ENCODE measurements around the gene CAMK1D.
"Not testable (repeated sequence)": the region's sequence is repeated elsewhere in the genome, so short reads cannot be mapped to it uniquely, and the experiment has no call there.

Gene CAMK1D

DNA sequence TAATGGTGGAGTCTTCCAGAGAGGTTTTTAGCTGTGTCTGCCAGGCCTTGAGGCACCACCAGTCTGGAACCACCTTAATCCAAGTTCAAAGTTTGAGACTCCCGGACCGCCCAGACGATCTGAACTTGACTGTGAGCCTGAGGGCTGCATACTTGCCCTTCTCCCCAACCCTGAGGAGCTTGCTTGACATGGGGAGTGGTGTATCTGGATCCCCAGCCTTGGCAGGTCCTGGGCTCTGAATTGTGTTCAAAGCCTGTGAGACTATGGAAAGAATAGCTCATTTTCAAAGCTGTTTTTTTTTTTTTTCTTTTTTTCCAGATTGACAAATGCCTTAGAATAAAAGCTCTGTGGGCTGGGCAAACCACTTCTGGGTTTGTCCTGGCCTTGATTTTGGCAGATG lies 22.3 kb upstream of the CAMK1D start:
- Histone ChIP-seq H3K4me2 (ENCODE audit: low read length) (no peak overlapping the region), H3K4me1 (ENCODE audit: control insufficient read depth, low read depth, low read length) (no peaks in the 10 kb centered on the region), H3K79me1 (ENCODE audit: low read length) (no peaks in the 10 kb centered on the region), H3K23ac (ENCODE audit: low read length) (no peak overlapping the region), H3K56ac (ENCODE audit: low read length) (no peak overlapping the region), H4K8ac (ENCODE audit: low read depth, low read length) (no peak overlapping the region), H2BK5ac (ENCODE audit: low read length) (no peak overlapping the region), H3K4me3 (ENCODE audit: low read length) (no peak overlapping the region), H3K27ac (ENCODE audit: low read depth, low read length) (no peak overlapping the region), H2BK120ac (ENCODE audit: low read depth, low read length) (no peak overlapping the region), H2BK15ac (replicated peaks; ENCODE audit: low read depth) (no peak overlapping the region), H3K18ac (ENCODE audit: low read length) (no peak overlapping the region), H2AK5ac (ENCODE audit: low read length) (no peak overlapping the region), H4K5ac (ENCODE audit: low read length) (no peak overlapping the region), H3K4ac (ENCODE audit: low read depth, low read length) (no peak overlapping the region), H3K27me3 (ENCODE audit: insufficient read depth, low read length, poor library complexity) (no peaks in the 10 kb centered on the region), H3K9ac (ENCODE audit: low read length) (no peak overlapping the region), H3K36me3 (ENCODE audit: control insufficient read depth, insufficient read depth, low read length) (no peaks in the 10 kb centered on the region), H3K79me2 (ENCODE audit: control insufficient read depth, insufficient read depth, low read length) (no peaks in the 10 kb centered on the region)
- no peak for DNase-seq
- no CpG with 5 or more reads among the region's 3 CpGs for WGBS (ENCODE audit: extremely low coverage, insufficient coverage, low lambda C conversion rate)

DNA sequence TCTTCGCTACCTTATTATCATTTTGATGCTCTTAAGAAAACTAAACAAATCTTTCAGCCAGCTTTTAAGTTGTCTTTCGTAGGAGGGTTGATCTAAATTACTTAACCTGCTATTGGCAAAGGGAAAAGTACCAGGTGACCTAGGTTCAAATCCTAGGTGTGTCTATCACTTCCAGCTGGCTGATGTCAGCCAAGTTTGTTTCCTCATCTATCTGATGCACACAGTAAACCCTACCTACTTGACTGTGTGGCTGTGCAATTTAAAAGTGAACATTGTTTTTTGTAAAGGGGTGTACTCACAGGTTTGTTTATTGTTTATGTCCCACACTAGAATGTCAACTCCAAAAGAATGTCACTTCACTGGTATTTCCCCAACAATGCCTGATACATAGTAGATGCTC lies 21.9 kb upstream of the CAMK1D start:
- Histone ChIP-seq H3K27me3 (ENCODE audit: insufficient read depth, low read length, poor library complexity) (no peaks in the 10 kb centered on the region), H3K4me2 (ENCODE audit: low read length) (no peak overlapping the region), H3K9ac (ENCODE audit: low read length) (no peak overlapping the region), H3K79me2 (ENCODE audit: control insufficient read depth, insufficient read depth, low read length) (no peaks in the 10 kb centered on the region), H3K56ac (ENCODE audit: low read length) (no peak overlapping the region), H3K79me1 (ENCODE audit: low read length) (no peaks in the 10 kb centered on the region), H2BK15ac (replicated peaks; ENCODE audit: low read depth) (no peak overlapping the region), H3K4ac (ENCODE audit: low read depth, low read length) (no peak overlapping the region), H3K4me1 (ENCODE audit: control insufficient read depth, low read depth, low read length) (no peaks in the 10 kb centered on the region), H3K4me3 (ENCODE audit: low read length) (no peak overlapping the region), H2BK120ac (ENCODE audit: low read depth, low read length) (no peak overlapping the region), H2BK5ac (ENCODE audit: low read length) (no peak overlapping the region), H3K18ac (ENCODE audit: low read length) (no peak overlapping the region), H3K27ac (ENCODE audit: low read depth, low read length) (no peak overlapping the region), H2AK5ac (ENCODE audit: low read length) (no peak overlapping the region), H3K36me3 (ENCODE audit: control insufficient read depth, insufficient read depth, low read length) (no peaks in the 10 kb centered on the region), H4K5ac (ENCODE audit: low read length) (no peak overlapping the region), H4K8ac (ENCODE audit: low read depth, low read length) (no peak overlapping the region), H3K23ac (ENCODE audit: low read length) (no peak overlapping the region)
- no CpG with 5 or more reads among the region's 2 CpGs for WGBS (ENCODE audit: extremely low coverage, insufficient coverage, low lambda C conversion rate)
- no peak for DNase-seq

DNA sequence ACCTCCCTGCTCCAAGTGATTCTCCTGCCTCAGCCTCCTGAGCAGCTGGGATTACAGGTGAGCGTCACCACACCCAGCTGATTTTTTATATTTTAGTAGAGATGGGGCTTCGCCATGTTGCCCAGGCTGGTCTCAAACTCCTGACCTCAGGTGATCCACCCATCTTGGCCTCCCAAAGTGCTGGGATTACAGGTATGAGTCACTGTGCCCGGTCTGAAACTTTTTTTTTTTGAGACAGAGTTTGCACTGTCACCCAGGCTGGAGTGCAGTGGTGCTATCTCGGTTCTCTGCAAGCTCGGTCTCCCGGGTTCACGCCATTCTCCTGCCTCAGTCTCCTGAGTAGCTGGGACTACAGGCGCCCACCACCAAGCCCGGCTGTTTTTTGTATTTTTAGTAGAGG lies 21.0 kb upstream of the CAMK1D start:
- not testable (repeated sequence) for H3K79me1 ChIP-seq (ENCODE audit: low read length); H3K4me1 ChIP-seq (ENCODE audit: control insufficient read depth, low read depth, low read length); H2BK15ac ChIP-seq (replicated peaks; ENCODE audit: low read depth); H3K27me3 ChIP-seq (ENCODE audit: insufficient read depth, low read length, poor library complexity); H2BK120ac ChIP-seq (ENCODE audit: low read depth, low read length); H4K5ac ChIP-seq (ENCODE audit: low read length); H3K18ac ChIP-seq (ENCODE audit: low read length); H3K23ac ChIP-seq (ENCODE audit: low read length); H3K36me3 ChIP-seq (ENCODE audit: control insufficient read depth, insufficient read depth, low read length); H3K4me2 ChIP-seq (ENCODE audit: low read length); H3K4me3 ChIP-seq (ENCODE audit: low read length); DNase-seq; H3K56ac ChIP-seq (ENCODE audit: low read length); H2AK5ac ChIP-seq (ENCODE audit: low read length); H3K4ac ChIP-seq (ENCODE audit: low read depth, low read length); H3K79me2 ChIP-seq (ENCODE audit: control insufficient read depth, insufficient read depth, low read length); H3K27ac ChIP-seq (ENCODE audit: low read depth, low read length); H2BK5ac ChIP-seq (ENCODE audit: low read length); H3K9ac ChIP-seq (ENCODE audit: low read length); H4K8ac ChIP-seq (ENCODE audit: low read depth, low read length)
- WGBS (ENCODE audit: extremely low coverage, insufficient coverage, low lambda C conversion rate): no CpG with 5 or more reads among the region's 9 CpGs

DNA sequence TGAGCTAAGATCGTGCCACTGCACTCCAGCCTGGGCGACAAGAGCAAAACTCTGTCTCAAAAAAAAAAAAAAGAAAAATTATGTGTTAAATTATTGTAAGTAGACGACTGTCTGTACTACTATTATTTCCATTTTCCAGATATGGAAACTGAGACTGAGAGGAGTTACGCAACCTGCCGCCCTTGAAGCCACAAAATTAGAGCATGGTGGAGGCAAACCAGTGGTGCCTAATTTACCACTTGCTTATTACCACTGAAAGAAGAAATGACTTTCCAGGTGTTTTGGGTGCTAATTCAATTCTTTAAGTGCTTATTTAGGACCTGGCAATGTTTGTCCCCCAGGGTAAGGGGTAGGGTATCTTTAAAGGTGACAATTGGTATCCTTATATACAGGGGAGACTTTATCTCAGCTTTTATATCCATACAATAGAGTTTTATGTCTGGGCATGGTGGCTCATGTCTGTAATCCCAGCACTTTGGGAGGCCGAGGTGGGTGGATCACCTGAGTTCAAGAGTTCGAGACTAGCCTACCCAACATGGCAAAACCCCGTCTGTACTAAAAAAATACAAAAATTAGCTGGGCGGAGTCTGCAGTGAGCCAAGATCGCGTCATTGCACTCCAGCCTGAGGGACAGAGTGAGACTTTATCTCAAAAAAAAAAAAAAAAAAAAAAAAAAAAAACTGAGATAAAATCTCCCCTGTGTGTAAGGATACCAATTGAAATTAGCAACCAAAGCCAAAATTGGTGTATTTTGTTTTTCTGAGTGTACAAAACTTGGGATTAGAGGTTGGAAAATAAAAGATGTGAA lies 16.6 kb upstream of the CAMK1D start:
- no peaks in the 10 kb centered on the region for H3K79me1 ChIP-seq (ENCODE audit: low read length)
- no peak overlapping the region for H2BK120ac ChIP-seq (ENCODE audit: low read depth, low read length)
- no peak for DNase-seq
- H3K4me2 ChIP-seq (ENCODE audit: low read length): no peak overlapping the region
- H3K4me3 ChIP-seq (ENCODE audit: low read length): no peak overlapping the region
- H4K8ac ChIP-seq (ENCODE audit: low read depth, low read length): no peak overlapping the region
- no peak overlapping the region for H2AK5ac ChIP-seq (ENCODE audit: low read length)
- no peak overlapping the region for H4K5ac ChIP-seq (ENCODE audit: low read length)
- no peak overlapping the region for H3K18ac ChIP-seq (ENCODE audit: low read length)
- H3K27me3 ChIP-seq (ENCODE audit: insufficient read depth, low read length, poor library complexity): no peaks in the 10 kb centered on the region
- no peak overlapping the region for H3K23ac ChIP-seq (ENCODE audit: low read length)
- H3K27ac ChIP-seq (ENCODE audit: low read depth, low read length): no peak overlapping the region
- H2BK5ac ChIP-seq (ENCODE audit: low read length): no peak overlapping the region
- no peak overlapping the region for H3K9ac ChIP-seq (ENCODE audit: low read length)
- no peaks in the 10 kb centered on the region for H3K79me2 ChIP-seq (ENCODE audit: control insufficient read depth, insufficient read depth, low read length)
- no peaks in the 10 kb centered on the region for H3K36me3 ChIP-seq (ENCODE audit: control insufficient read depth, insufficient read depth, low read length)
- no peak overlapping the region for H3K4ac ChIP-seq (ENCODE audit: low read depth, low read length)
- WGBS (ENCODE audit: extremely low coverage, insufficient coverage, low lambda C conversion rate): no CpG with 5 or more reads among the region's 11 CpGs
- no peak overlapping the region for H2BK15ac ChIP-seq (replicated peaks; ENCODE audit: low read depth)
- no peak overlapping the region for H3K56ac ChIP-seq (ENCODE audit: low read length)
- no peaks in the 10 kb centered on the region for H3K4me1 ChIP-seq (ENCODE audit: control insufficient read depth, low read depth, low read length)

DNA sequence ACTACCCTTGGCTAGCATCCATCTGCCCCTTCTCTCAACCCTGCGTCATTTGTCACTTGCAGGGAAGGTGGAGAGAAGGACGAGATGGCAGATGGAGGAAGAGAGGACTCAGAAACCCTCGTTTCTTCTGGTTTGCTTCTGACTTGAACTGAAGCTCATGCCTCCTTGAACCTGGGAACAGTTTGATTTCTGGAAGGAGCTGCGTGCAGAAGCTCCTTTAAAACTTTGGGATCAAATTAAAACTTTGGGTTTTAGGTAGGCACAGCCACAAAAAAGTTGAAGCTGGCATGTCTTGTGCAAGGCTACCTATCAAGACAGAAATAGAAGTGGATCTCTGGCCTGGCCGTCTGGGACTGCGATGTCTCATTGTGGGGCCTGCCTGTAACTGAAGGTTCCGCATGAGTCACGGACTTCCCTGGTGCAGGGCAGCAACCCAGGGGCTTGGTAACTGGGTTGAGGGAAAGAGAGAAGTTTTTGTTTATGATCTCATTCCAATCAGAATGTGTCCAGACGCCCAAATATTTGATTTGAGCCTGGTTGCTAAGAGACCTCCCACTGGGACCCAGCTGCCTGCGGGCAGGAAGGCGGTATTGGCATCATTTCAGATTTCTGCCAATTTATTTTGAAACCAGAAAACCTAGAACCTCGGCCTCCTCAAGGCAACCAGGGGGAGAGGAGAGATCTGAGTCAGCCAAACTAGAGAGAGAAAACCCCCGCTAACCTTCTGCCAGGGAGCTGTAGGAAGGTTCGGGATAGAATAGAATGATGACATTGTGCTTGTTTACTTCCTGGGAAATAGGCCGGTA lies 15.8 kb upstream of the CAMK1D start:
- Histone ChIP-seq H3K4me3 (ENCODE audit: low read length) (no peak overlapping the region), H3K4ac (ENCODE audit: low read depth, low read length) (no peak overlapping the region), H3K79me1 (ENCODE audit: low read length) (no peaks in the 10 kb centered on the region), H2BK15ac (replicated peaks; ENCODE audit: low read depth) (no peak overlapping the region), H3K79me2 (ENCODE audit: control insufficient read depth, insufficient read depth, low read length) (no peaks in the 10 kb centered on the region), H3K4me2 (ENCODE audit: low read length) (no peak overlapping the region), H4K8ac (ENCODE audit: low read depth, low read length) (no peak overlapping the region), H3K4me1 (ENCODE audit: control insufficient read depth, low read depth, low read length) (no peaks in the 10 kb centered on the region), H4K5ac (ENCODE audit: low read length) (no peak overlapping the region), H2AK5ac (ENCODE audit: low read length) (no peak overlapping the region), H2BK5ac (ENCODE audit: low read length) (no peak overlapping the region), H3K18ac (ENCODE audit: low read length) (no peak overlapping the region), H3K27me3 (ENCODE audit: insufficient read depth, low read length, poor library complexity) (no peaks in the 10 kb centered on the region), H3K9ac (ENCODE audit: low read length) (no peak overlapping the region), H3K23ac (ENCODE audit: low read length) (no peak overlapping the region), H2BK120ac (ENCODE audit: low read depth, low read length) (no peak overlapping the region), H3K36me3 (ENCODE audit: control insufficient read depth, insufficient read depth, low read length) (no peaks in the 10 kb centered on the region), H3K56ac (ENCODE audit: low read length) (no peak overlapping the region), H3K27ac (ENCODE audit: low read depth, low read length) (no peak overlapping the region)
- WGBS (ENCODE audit: extremely low coverage, insufficient coverage, low lambda C conversion rate): no CpG with 5 or more reads among the region's 15 CpGs
- DNase-seq: peak; percentile 64
